Thyroid gland (tissue), 4 donors: Measurements from ENCODE around the gene NDUFA13. TPM values are rescaled to one million over a fixed set of nuclear protein-coding genes. Genes with fewer than 3 reads are reported as not detected.

Experiments
- DNase-seq, 2 donors: peaks; one replicate each; pipeline ENCODE4 v3.0.0-alpha.2; 2019
- H3K27ac ChIP-seq, 3 donors: fragments of 200-600 bp; sonication (generic); 1 replicate in 2 of 3; 2 replicates in 1 of 3; pipeline ENCODE4 v1.5.1; 2016 to 2019; ENCODE audit warnings: mild to moderate bottlenecking in 1 of 3, moderate library complexity in 1 of 3
- H3K27me3 ChIP-seq: fragments of 200-600 bp; sonication (generic); one replicate; pipeline ENCODE4 v1.5.1; 2019
- H3K36me3 ChIP-seq, 2 donors: fragments of 200-600 bp; sonication (generic); one replicate each; pipeline ENCODE4 v1.5.1; 2016 to 2019
- H3K4me1 ChIP-seq, 2 donors: fragments of 200-600 bp; sonication (generic); one replicate each; pipeline ENCODE4 v1.5.1; 2017 to 2019
- H3K4me3 ChIP-seq, 3 donors: fragments of 200-600 bp; sonication (generic); replicated peaks in 1 of 3; 1 replicate in 2 of 3; 2 replicates in 1 of 3; pipeline ENCODE4 v1.5.1; 2016; ENCODE audit warnings: mild to moderate bottlenecking in 1 of 3
- H3K9me3 ChIP-seq: fragments of 200-600 bp; sonication (generic); one replicate; pipeline ENCODE4 v1.5.1; 2017
- CTCF ChIP-seq, 6 experiments: fragments of 200-600 bp in 3 of 6; fragments of 450-650 bp in 3 of 6; sonication (generic) in 3 of 6; IDR thresholded peaks; one replicate each; pipeline ENCODE4 v1.5.1; 2016 to 2019; ENCODE audit warnings: antibody characterized with exemption in 6 of 6, mild to moderate bottlenecking in 2 of 6, inconsistent platforms in 1 of 6, moderate library complexity in 1 of 6
- POLR2A ChIP-seq, 2 donors: fragments of 450-650 bp; IDR thresholded peaks; one replicate each; pipeline ENCODE4 v1.6.1; 2017; ENCODE audit warnings: antibody characterized with exemption in 2 of 2, mild to moderate bottlenecking in 2 of 2, moderate library complexity in 1 of 2
- WGBS, 2 donors: methylation state at CpG; one replicate each; pipeline ENCODE4 v1.1.5; 2017; 5-methylcytosine and 5-hydroxymethylcytosine counted together
- intact Hi-C: fragments of 100-400 bp; cut with DNase I; formaldehyde crosslinking; loops from one replicate; pipeline ENCODE4 v1.15.1; 2023
- total RNA-seq, 4 donors: library from RNA; depleted of rRNA; stranded (reverse); fragments of >200 nt; gene quantifications; one replicate each; pipeline ENCODE4 v1.2.3, GENCODE V29; 2016

NDUFA13 gene
- total RNA-seq, 4 donors from 2014 or later: 32.8 to 265 (median 63.6) TPM

- no peaks in the 10 kb centered on the region for H3K9me3 ChIP-seq
- no peak for TF ChIP-seq CTCF (IDR thresholded peaks at IDR 0.05)
- no peak for TF ChIP-seq POLR2A (IDR thresholded peaks at IDR 0.05)
- no peak overlapping the region for H3K27ac ChIP-seq
- 96 to 97% methylated on average over 26 of the region's 26 CpGs for WGBS, 2 donors
- H3K4me3 ChIP-seq: no peak overlapping the region
- H3K4me1 ChIP-seq: peaks cover 4 to 13% of the 10 kb centered on the region in 2 donors
- intact Hi-C loops: no loop called here
- peaks cover 65 to 76% of the 10 kb centered on the region in 2 donors for H3K36me3 ChIP-seq
- H3K27me3 ChIP-seq: no peaks in the 10 kb centered on the region
- no peak for DNase-seq
Observed at GRCh38 chr19:19501798-19502197, 14.2 kb upstream of the NDUFA13 start.

- intact Hi-C loops: no loop called here
- Histone ChIP-seq H3K36me3 (peaks cover 61 to 73% of the 10 kb centered on the region in 2 donors), H3K27ac (peak overlapping the region in 1 of 3 donors; percentile 69), H3K27me3 (no peaks in the 10 kb centered on the region), H3K4me1 (peaks cover 4 to 13% of the 10 kb centered on the region in 2 donors), H3K4me3 (no peak overlapping the region), H3K9me3 (no peaks in the 10 kb centered on the region)
- no peak for DNase-seq
- TF ChIP-seq CTCF (IDR thresholded peaks at IDR 0.05): no peak
- TF ChIP-seq POLR2A (IDR thresholded peaks at IDR 0.05): no peak
- WGBS, 2 donors: 96 to 99% methylated on average over 17 of the region's 19 CpGs
Observed at GRCh38 chr19:19502281-19502680, 13.7 kb upstream of the NDUFA13 start.

GRCh38 chr19:19502808-19503602 lies 13.0 kb upstream of the NDUFA13 start:
- no peak overlapping the region for H3K4me3 ChIP-seq
- H3K27me3 ChIP-seq: no peaks in the 10 kb centered on the region
- H3K9me3 ChIP-seq: no peaks in the 10 kb centered on the region
- intact Hi-C loops: no loop called here
- H3K4me1 ChIP-seq: peaks cover 4 to 13% of the 10 kb centered on the region in 2 donors
- H3K27ac ChIP-seq: peak overlapping the region; percentile 46 to 69 (median 62)
- TF ChIP-seq POLR2A (IDR thresholded peaks at IDR 0.05) (no peak), CTCF (IDR thresholded peaks at IDR 0.05) (no peak)
- DNase-seq: peak; percentile 92
- WGBS, 2 donors: 63 to 66% methylated on average over 17 to 18 of the region's 18 CpGs
- H3K36me3 ChIP-seq: peaks cover 56 to 71% of the 10 kb centered on the region in 2 donors

- no peaks in the 10 kb centered on the region for H3K27me3 ChIP-seq
- no peak overlapping the region for H3K27ac ChIP-seq
- H3K9me3 ChIP-seq: no peaks in the 10 kb centered on the region
- no peak for TF ChIP-seq CTCF (IDR thresholded peaks at IDR 0.05)
- no peak for TF ChIP-seq POLR2A (IDR thresholded peaks at IDR 0.05)
- H3K4me3 ChIP-seq: no peak overlapping the region
- 86 to 93% methylated on average over 17 to 21 of the region's 23 CpGs for WGBS, 2 donors
- peaks cover 39 to 52% of the 10 kb centered on the region in 2 donors for H3K36me3 ChIP-seq
- DNase-seq: no peak
- intact Hi-C loops: no loop called here
- peaks cover 4 to 13% of the 10 kb centered on the region in 2 donors for H3K4me1 ChIP-seq
Observed at GRCh38 chr19:19504754-19505668, 11.0 kb upstream of the NDUFA13 start.
